ENCODE results near the gene MAN1A1. TPM values are rescaled to one million over a fixed set of nuclear protein-coding genes. Genes with fewer than 3 reads are reported as not detected.

MAN1A1 gene
- total RNA-seq, 1 donor from 2014 or later: 75.5 TPM

GRCh38 chr6:119325559-119326265 is 23.8 kb downstream of the MAN1A1 start:
- Histone ChIP-seq H3K9me3 (no peaks in the 10 kb centered on the region), H3K27ac (no peak overlapping the region), H3K36me3 (no peaks in the 10 kb centered on the region), H3K4me1 (no peaks in the 10 kb centered on the region), H3K27me3 (no peaks in the 10 kb centered on the region), H3K4me3 (no peak overlapping the region)
- DNase-seq (ENCODE audit: low spot score in 2 of 2): no peak
- no peak for TF ChIP-seq CTCF (IDR thresholded peaks at IDR 0.05)
- intact Hi-C loops (cut with DNase I): no loop called here

GRCh38 chr6:119324718-119325117 is 24.8 kb downstream of the MAN1A1 start:
- no peak for DNase-seq (ENCODE audit: low spot score in 2 of 2)

GRCh38 chr6:119323931-119324330 is 25.6 kb downstream of the MAN1A1 start:
- H3K9me3 ChIP-seq: no peaks in the 10 kb centered on the region
- TF ChIP-seq CTCF (IDR thresholded peaks at IDR 0.05): no peak
- no peaks in the 10 kb centered on the region for H3K27me3 ChIP-seq
- no peak for DNase-seq (ENCODE audit: low spot score in 2 of 2)
- no peak overlapping the region for H3K4me3 ChIP-seq
- H3K4me1 ChIP-seq: no peaks in the 10 kb centered on the region
- intact Hi-C loops (cut with DNase I): no loop called here
- H3K27ac ChIP-seq: no peak overlapping the region
- H3K36me3 ChIP-seq: no peaks in the 10 kb centered on the region

More at GRCh38 chr6:119324718-119325117, 24.8 kb downstream of the MAN1A1 start:
- H3K4me1 ChIP-seq: no peaks in the 10 kb centered on the region
- TF ChIP-seq CTCF (IDR thresholded peaks at IDR 0.05): no peak
- H3K4me3 ChIP-seq: no peak overlapping the region
- no peak overlapping the region for H3K27ac ChIP-seq
- no peaks in the 10 kb centered on the region for H3K27me3 ChIP-seq
- no peaks in the 10 kb centered on the region for H3K36me3 ChIP-seq
- intact Hi-C loops (cut with DNase I): no loop called here
- no peaks in the 10 kb centered on the region for H3K9me3 ChIP-seq

- no peak for TF ChIP-seq CTCF (IDR thresholded peaks at IDR 0.05)
- Histone ChIP-seq H3K36me3 (no peaks in the 10 kb centered on the region), H3K9me3 (no peaks in the 10 kb centered on the region), H3K4me3 (no peak overlapping the region), H3K4me1 (no peaks in the 10 kb centered on the region), H3K27me3 (no peaks in the 10 kb centered on the region), H3K27ac (no peak overlapping the region)
- no peak for DNase-seq (ENCODE audit: low spot score in 2 of 2)
- intact Hi-C loops (cut with DNase I): no loop called here
Measured at GRCh38 chr6:119323478-119323877, 26.1 kb downstream of the MAN1A1 start.

GRCh38 chr6:119322715-119323350 is 26.7 kb downstream of the MAN1A1 start:
- Histone ChIP-seq H3K27me3 (no peaks in the 10 kb centered on the region), H3K4me1 (no peaks in the 10 kb centered on the region), H3K36me3 (peaks cover 0 to 2% of the 10 kb centered on the region in 2 donors), H3K4me3 (no peak overlapping the region), H3K27ac (no peak overlapping the region), H3K9me3 (no peaks in the 10 kb centered on the region)
- DNase-seq (ENCODE audit: low spot score in 2 of 2): no peak
- TF ChIP-seq CTCF (IDR thresholded peaks at IDR 0.05): no peak
- intact Hi-C loops (cut with DNase I): no loop called here
